Measurements from ENCODE around the gene MEAF6.

Gene MEAF6

GRCh38 chr1:37506740-37507139, 7.8 kb downstream of the MEAF6 start:
- no peak for TF ChIP-seq MAX (IDR thresholded peaks at IDR 0.05)
- no peak for TF ChIP-seq YY1 (IDR thresholded peaks at IDR 0.05; ENCODE audit: low read depth)
- no peak for TF ChIP-seq CEBPB (IDR thresholded peaks at IDR 0.05)
- no peak for TF ChIP-seq CREB1 (IDR thresholded peaks at IDR 0.05; ENCODE audit: low read depth)

- TF ChIP-seq EGR1 (IDR thresholded peaks at IDR 0.05), result no peak
- TF ChIP-seq FOXM1 (IDR thresholded peaks at IDR 0.05; ENCODE audit: borderline replicate concordance, low read depth), result no peak
- TF ChIP-seq TCF12 (IDR thresholded peaks at IDR 0.05; ENCODE audit: low read depth), result no peak
- no peak for TF ChIP-seq MAX (IDR thresholded peaks at IDR 0.05)
- no peak for TF ChIP-seq EP300 (IDR thresholded peaks at IDR 0.05; ENCODE audit: borderline replicate concordance)
- TF ChIP-seq, protein P1, sequence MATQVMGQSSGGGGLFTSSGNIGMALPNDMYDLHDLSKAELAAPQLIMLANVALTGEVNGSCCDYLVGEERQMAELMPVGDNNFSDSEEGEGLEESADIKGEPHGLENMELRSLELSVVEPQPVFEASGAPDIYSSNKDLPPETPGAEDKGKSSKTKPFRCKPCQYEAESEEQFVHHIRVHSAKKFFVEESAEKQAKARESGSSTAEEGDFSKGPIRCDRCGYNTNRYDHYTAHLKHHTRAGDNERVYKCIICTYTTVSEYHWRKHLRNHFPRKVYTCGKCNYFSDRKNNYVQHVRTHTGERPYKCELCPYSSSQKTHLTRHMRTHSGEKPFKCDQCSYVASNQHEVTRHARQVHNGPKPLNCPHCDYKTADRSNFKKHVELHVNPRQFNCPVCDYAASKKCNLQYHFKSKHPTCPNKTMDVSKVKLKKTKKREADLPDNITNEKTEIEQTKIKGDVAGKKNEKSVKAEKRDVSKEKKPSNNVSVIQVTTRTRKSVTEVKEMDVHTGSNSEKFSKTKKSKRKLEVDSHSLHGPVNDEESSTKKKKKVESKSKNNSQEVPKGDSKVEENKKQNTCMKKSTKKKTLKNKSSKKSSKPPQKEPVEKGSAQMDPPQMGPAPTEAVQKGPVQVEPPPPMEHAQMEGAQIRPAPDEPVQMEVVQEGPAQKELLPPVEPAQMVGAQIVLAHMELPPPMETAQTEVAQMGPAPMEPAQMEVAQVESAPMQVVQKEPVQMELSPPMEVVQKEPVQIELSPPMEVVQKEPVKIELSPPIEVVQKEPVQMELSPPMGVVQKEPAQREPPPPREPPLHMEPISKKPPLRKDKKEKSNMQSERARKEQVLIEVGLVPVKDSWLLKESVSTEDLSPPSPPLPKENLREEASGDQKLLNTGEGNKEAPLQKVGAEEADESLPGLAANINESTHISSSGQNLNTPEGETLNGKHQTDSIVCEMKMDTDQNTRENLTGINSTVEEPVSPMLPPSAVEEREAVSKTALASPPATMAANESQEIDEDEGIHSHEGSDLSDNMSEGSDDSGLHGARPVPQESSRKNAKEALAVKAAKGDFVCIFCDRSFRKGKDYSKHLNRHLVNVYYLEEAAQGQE (IDR thresholded peaks at IDR 0.05; ENCODE audit: low read depth), result no peak
- TF ChIP-seq CEBPB (IDR thresholded peaks at IDR 0.05), result no peak
- TF ChIP-seq TAF1 (IDR thresholded peaks at IDR 0.05; ENCODE audit: low read depth), result no peak
- no peak for TF ChIP-seq RAD21 (IDR thresholded peaks at IDR 0.05; ENCODE audit: low read depth)
- TF ChIP-seq NFIC (IDR thresholded peaks at IDR 0.05), result no peak
- TF ChIP-seq ZBTB7A (IDR thresholded peaks at IDR 0.05; ENCODE audit: low read depth), result no peak
- no peak for TF ChIP-seq CREB1 (IDR thresholded peaks at IDR 0.05; ENCODE audit: low read depth)
- TF ChIP-seq, protein P2, sequence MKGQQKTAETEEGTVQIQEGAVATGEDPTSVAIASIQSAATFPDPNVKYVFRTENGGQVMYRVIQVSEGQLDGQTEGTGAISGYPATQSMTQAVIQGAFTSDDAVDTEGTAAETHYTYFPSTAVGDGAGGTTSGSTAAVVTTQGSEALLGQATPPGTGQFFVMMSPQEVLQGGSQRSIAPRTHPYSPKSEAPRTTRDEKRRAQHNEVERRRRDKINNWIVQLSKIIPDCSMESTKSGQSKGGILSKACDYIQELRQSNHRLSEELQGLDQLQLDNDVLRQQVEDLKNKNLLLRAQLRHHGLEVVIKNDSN (IDR thresholded peaks at IDR 0.05), result no peak
Measured at GRCh38 chr1:37502104-37502503, 12.5 kb downstream of the MEAF6 start.

DNA sequence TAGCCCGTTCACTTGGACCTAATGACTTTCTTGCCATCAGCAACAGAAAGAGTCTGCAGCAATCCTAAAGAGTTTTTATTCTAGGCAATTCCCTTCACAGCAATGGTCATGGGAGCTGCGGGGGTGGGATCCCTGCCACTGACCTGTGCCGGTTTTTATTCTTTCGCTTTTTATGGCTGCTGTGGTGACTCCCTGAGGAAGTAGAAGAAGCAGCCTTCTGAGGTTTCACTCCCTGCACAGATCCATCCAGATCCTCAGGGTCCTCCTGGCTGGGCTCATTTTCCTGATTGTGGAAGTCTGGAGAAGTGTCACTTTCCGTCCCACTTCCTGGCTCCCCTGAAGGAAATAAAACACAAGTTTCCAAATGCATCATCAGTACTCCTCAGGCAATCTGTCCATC, 12.9 kb downstream of the MEAF6 start:
- TF ChIP-seq TEAD4 (IDR thresholded peaks at IDR 0.05) (no peak), TCF12 (IDR thresholded peaks at IDR 0.05; ENCODE audit: low read depth) (no peak), RAD21 (IDR thresholded peaks at IDR 0.05; ENCODE audit: low read depth) (no peak), NFIC (IDR thresholded peaks at IDR 0.05) (no peak), FOXM1 (IDR thresholded peaks at IDR 0.05; ENCODE audit: borderline replicate concordance, low read depth) (no peak), YY1 (IDR thresholded peaks at IDR 0.05; ENCODE audit: low read depth) (no peak), CEBPB (IDR thresholded peaks at IDR 0.05) (no peak), EP300 (IDR thresholded peaks at IDR 0.05; ENCODE audit: borderline replicate concordance) (no peak), CREB1 (IDR thresholded peaks at IDR 0.05; ENCODE audit: low read depth) (no peak), TAF1 (IDR thresholded peaks at IDR 0.05; ENCODE audit: low read depth) (no peak), MAX (IDR thresholded peaks at IDR 0.05) (no peak), ZBTB7A (IDR thresholded peaks at IDR 0.05; ENCODE audit: low read depth) (no peak), EGR1 (IDR thresholded peaks at IDR 0.05) (no peak)
- TF ChIP-seq, protein P1 (IDR thresholded peaks at IDR 0.05; ENCODE audit: low read depth), result no peak
- TF ChIP-seq, protein P2 (IDR thresholded peaks at IDR 0.05), result no peak

DNA sequence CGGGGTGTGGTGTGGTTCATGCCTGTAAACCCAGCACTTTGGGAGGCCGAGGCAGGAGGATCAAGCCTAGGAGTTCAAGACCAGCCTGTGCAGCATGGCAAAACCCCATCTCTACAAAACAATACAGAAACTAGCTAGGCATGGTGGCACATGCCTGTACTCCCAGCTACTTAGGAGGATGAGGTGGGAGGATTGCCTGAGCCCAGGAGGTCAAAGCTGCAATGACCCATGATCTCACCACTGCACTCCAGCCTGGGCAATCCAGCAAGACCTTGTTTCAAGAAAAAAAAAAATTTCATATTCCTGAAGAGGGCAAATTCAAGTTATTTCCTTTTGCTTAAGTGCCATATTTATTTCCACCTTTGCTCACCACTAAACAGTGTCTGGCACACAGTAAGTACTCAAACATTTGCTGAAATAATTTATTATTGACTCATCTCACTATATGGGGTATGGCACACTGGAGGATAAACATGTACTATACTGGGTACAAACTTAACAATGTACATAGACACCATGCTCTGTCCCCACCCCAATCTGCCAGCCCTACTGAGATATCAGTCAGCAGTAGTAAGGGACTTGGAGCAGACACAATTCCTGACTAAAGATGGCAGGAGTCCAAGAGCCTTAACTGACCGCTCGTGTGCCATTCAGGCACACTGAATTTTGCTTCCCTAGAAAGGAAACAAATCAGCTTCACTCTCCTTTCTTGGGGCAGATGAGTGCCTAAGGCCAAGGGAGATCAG, 15.5 kb downstream of the MEAF6 start:
- TF ChIP-seq TAF1 (IDR thresholded peaks at IDR 0.05; ENCODE audit: low read depth), result no peak
- no peak for TF ChIP-seq CEBPB (IDR thresholded peaks at IDR 0.05)
- TF ChIP-seq EP300 (IDR thresholded peaks at IDR 0.05; ENCODE audit: borderline replicate concordance), result no peak
- TF ChIP-seq RAD21 (IDR thresholded peaks at IDR 0.05; ENCODE audit: low read depth), result no peak
- no peak for TF ChIP-seq FOXM1 (IDR thresholded peaks at IDR 0.05; ENCODE audit: borderline replicate concordance, low read depth)
- no peak for TF ChIP-seq YY1 (IDR thresholded peaks at IDR 0.05; ENCODE audit: low read depth)
- no peak for TF ChIP-seq MAX (IDR thresholded peaks at IDR 0.05)
- no peak for TF ChIP-seq EGR1 (IDR thresholded peaks at IDR 0.05)
- TF ChIP-seq, protein P2 (IDR thresholded peaks at IDR 0.05), result no peak
- no peak for TF ChIP-seq TCF12 (IDR thresholded peaks at IDR 0.05; ENCODE audit: low read depth)
- no peak for TF ChIP-seq TEAD4 (IDR thresholded peaks at IDR 0.05)
- TF ChIP-seq, protein P1 (IDR thresholded peaks at IDR 0.05; ENCODE audit: low read depth), result no peak
- TF ChIP-seq CREB1 (IDR thresholded peaks at IDR 0.05; ENCODE audit: low read depth), result no peak
